A549 (cell line): ENCODE results near the gene CCRL2. TPM values are rescaled to one million over a fixed set of nuclear protein-coding genes. Genes with fewer than 3 reads are reported as not detected.

Source experiments
- ATAC-seq, 2 experiments: fragments of 200-7000 bp in 1 of 2; fragments of >200 bp in 1 of 2; cut with Nextera tagmentation in 1 of 2; cut with Tn5 transposase in 1 of 2; 3 replicates each; pipeline versions ENCODE4 v1.8.0 to v1.9.1; 2018 to 2020; ENCODE audit warnings: mild to moderate bottlenecking in 1 of 2, moderate library complexity in 1 of 2
- CTCF ChIA-PET: fragments of 300-600 bp; sonication (Branson Sonifier 250); formaldehyde crosslinking; extraction: SDS; loops from one replicate; lab custom pipeline; 2021; ENCODE audit warnings: antibody characterized with exemption, inconsistent platforms; lab: Yijun Ruan, JAX
- POLR2A ChIA-PET: fragments of 350-600 bp; formaldehyde crosslinking; extraction: SDS; loops from one replicate; lab custom pipeline; 2021; ENCODE audit warnings: antibody characterized with exemption, inconsistent platforms; lab: Yijun Ruan, JAX
- DNase-seq, 2 experiments: peaks; one replicate each; pipeline versions ENCODE4 v3.0.0 to v3.0.0-alpha.2; 2011 to 2016; ENCODE audit warnings: low read depth in 1 of 2, low spot score in 1 of 2
- FAIRE-seq: peaks from 2 replicates; lab custom pipeline; 2011; peaks lifted over from hg19 to GRCh38; lab: Jason Lieb, UNC
- H3K27ac ChIP-seq, 2 experiments: fragments of >200 bp; sonication (Bioruptor Twin); formaldehyde crosslinking; 3 replicates each; pipeline ENCODE4 v1.5.1; 2016 to 2017
- H3K4me1 ChIP-seq: fragments of >200 bp; sonication (Bioruptor Twin); formaldehyde crosslinking; 3 replicates; pipeline ENCODE4 v1.6.1; 2016
- H3K4me2 ChIP-seq: fragments of >200 bp; sonication (Bioruptor Twin); formaldehyde crosslinking; 3 replicates; pipeline ENCODE4 v1.6.1; 2016
- H3K4me3 ChIP-seq: fragments of >200 bp; sonication (Bioruptor Twin); formaldehyde crosslinking; 3 replicates; pipeline ENCODE4 v1.5.1; 2016
- H3K9me3 ChIP-seq: fragments of >200 bp; sonication (Bioruptor Twin); formaldehyde crosslinking; 3 replicates; pipeline ENCODE4 v1.6.1; 2016
- BHLHE40 ChIP-seq: IDR thresholded peaks from 2 replicates; pipeline ENCODE4 v1.6.1; 2012; ENCODE audit warnings: low read depth, low read length, inconsistent platforms
- CBX2 ChIP-seq: fragments of 200-600 bp; sonication (generic); IDR thresholded peaks from 2 replicates; pipeline ENCODE4 v1.6.1; 2016; ENCODE audit warnings: low read depth, mild to moderate bottlenecking, borderline replicate concordance
- CEBPB ChIP-seq, 2 experiments: fragments of >200 bp in 1 of 2; sonication (Bioruptor Twin) in 1 of 2; formaldehyde crosslinking in 1 of 2; IDR thresholded peaks; 2 replicates each; pipeline ENCODE4 v1.6.1; 2012 to 2016
- CHD4 ChIP-seq: fragments of 200-600 bp; sonication (generic); IDR thresholded peaks from 2 replicates; pipeline ENCODE4 v1.6.1; 2016; ENCODE audit warnings: antibody characterized with exemption, mild to moderate bottlenecking, borderline replicate concordance
- EP300 ChIP-seq, 2 experiments: fragments of >200 bp; sonication (Bioruptor Twin); formaldehyde crosslinking; IDR thresholded peaks; 2 replicates in 1 of 2; 3 replicates in 1 of 2; pipeline ENCODE4 v1.6.1; 2016 to 2017
- ESRRA ChIP-seq: fragments of 150-350 bp; IDR thresholded peaks from 2 replicates; pipeline ENCODE4 v1.6.1; 2014; ENCODE audit warnings: mild to moderate bottlenecking, low read length, borderline replicate concordance
- FOXS1 ChIP-seq: fragments of 250-450 bp; sonication (Bioruptor Pico); IDR thresholded peaks from 2 replicates; pipeline ENCODE4 v1.5.0; 2020; ENCODE audit warnings: mild to moderate bottlenecking, moderate library complexity
- HDAC2 ChIP-seq: fragments of 200-600 bp; sonication (generic); IDR thresholded peaks from 2 replicates; pipeline ENCODE4 v1.6.1; 2016
- HEYL ChIP-seq: fragments of 250-450 bp; sonication (Bioruptor Pico); IDR thresholded peaks from 2 replicates; pipeline ENCODE4 v1.8.0; 2021; ENCODE audit warnings: mild to moderate bottlenecking, moderate library complexity
- JUN ChIP-seq, 2 experiments: fragments of >200 bp; sonication (Bioruptor Twin); formaldehyde crosslinking; IDR thresholded peaks; 2 replicates in 1 of 2; 3 replicates in 1 of 2; pipeline ENCODE4 v1.6.1; 2016 to 2017
- KDM1A ChIP-seq: fragments of 200-600 bp; sonication (generic); IDR thresholded peaks from 2 replicates; pipeline ENCODE4 v1.6.1; 2016; ENCODE audit warnings: low read depth, mild to moderate bottlenecking
- KDM5A ChIP-seq: fragments of 200-600 bp; sonication (generic); IDR thresholded peaks from 2 replicates; pipeline ENCODE4 v1.6.1; 2016; ENCODE audit warnings: antibody characterized with exemption, mild to moderate bottlenecking
- NFE2L2 ChIP-seq: fragments of 150-350 bp; conservative IDR thresholded peaks from 2 replicates; pipeline ENCODE4 v1.6.1; 2014; ENCODE audit warnings: low read length
- PHF8 ChIP-seq: fragments of 200-600 bp; sonication (generic); IDR thresholded peaks from 2 replicates; pipeline ENCODE4 v1.6.1; 2016; ENCODE audit warnings: low read depth, mild to moderate bottlenecking, antibody characterized with exemption, moderate library complexity, borderline replicate concordance
- POLR2AphosphoS2 ChIP-seq: conservative IDR thresholded peaks from 2 replicates; pipeline ENCODE4 v1.6.1; 2012; ENCODE audit warnings: low read length, improper control_type of control experiment, inconsistent platforms
- RAD21 ChIP-seq, 2 experiments: fragments of >200 bp in 1 of 2; sonication (Bioruptor Twin) in 1 of 2; formaldehyde crosslinking in 1 of 2; IDR thresholded peaks in 1 of 2; conservative IDR thresholded peaks in 1 of 2; 2 replicates in 1 of 2; 3 replicates in 1 of 2; pipeline ENCODE4 v1.6.1; 2012 to 2018; ENCODE audit warnings: inconsistent platforms in 1 of 2
- RCOR1 ChIP-seq: fragments of 150-350 bp; IDR thresholded peaks from 2 replicates; pipeline ENCODE4 v1.6.1; 2014; ENCODE audit warnings: antibody characterized with exemption, low read length, low read depth
- REST ChIP-seq: fragments of 200-600 bp; sonication (generic); IDR thresholded peaks from 2 replicates; pipeline ENCODE4 v1.6.1; 2016; ENCODE audit warnings: antibody characterized with exemption, mild to moderate bottlenecking, moderate library complexity
- RFX5 ChIP-seq: fragments of 450-650 bp; IDR thresholded peaks from 2 replicates; pipeline ENCODE4 v1.7.1; 2014; ENCODE audit warnings: antibody characterized with exemption, mild to moderate bottlenecking, moderate library complexity
- RNF2 ChIP-seq: fragments of 200-600 bp; sonication (generic); IDR thresholded peaks from 2 replicates; pipeline ENCODE4 v1.6.1; 2016; ENCODE audit warnings: low read depth, mild to moderate bottlenecking, antibody characterized with exemption, moderate library complexity, borderline replicate concordance
- TFCP2L1 ChIP-seq: fragments of 250-450 bp; sonication (Bioruptor Pico); IDR thresholded peaks from 2 replicates; pipeline ENCODE4 v1.5.0; 2021; ENCODE audit warnings: mild to moderate bottlenecking
- ZC3H11A ChIP-seq: fragments of 450-650 bp; IDR thresholded peaks from 2 replicates; pipeline ENCODE4 v1.6.1; 2014; ENCODE audit warnings: antibody characterized with exemption, mild to moderate bottlenecking
- ZFP36 ChIP-seq: fragments of 450-650 bp; IDR thresholded peaks from 2 replicates; pipeline ENCODE4 v1.6.1; 2014; ENCODE audit warnings: borderline replicate concordance; ENCODE audit not compliant: partially characterized antibody
- WGBS: methylation state at CpG from one replicate; pipeline ENCODE4 v1.1.6; 2017; ENCODE audit errors: missing lambda C conversion rate; 5-methylcytosine and 5-hydroxymethylcytosine counted together
- polyA plus RNA-seq, 4 experiments: library from polyadenylated mRNA; depleted of rRNA in 3 of 4; stranded (reverse); fragments of >200 nt; fragmentation: RNase III in 1 of 4; extraction: RNeasy Plus Mini Kit Qiagen cat#74134 plus additional on column Dnase treatment in 1 of 4; gene quantifications; 2 replicates in 3 of 4; 3 replicates in 1 of 4; pipeline ENCODE4 v1.2.3, GENCODE V29; 2011 to 2017
- TF ChIP-seq, protein P1 (sequence below): fragments of 150-350 bp; IDR thresholded peaks from 2 replicates; pipeline ENCODE4 v1.6.1; 2014; ENCODE audit warnings: low read depth, mild to moderate bottlenecking, low read length
- TF ChIP-seq, protein P2 (sequence below): IDR thresholded peaks from 2 replicates; pipeline ENCODE4 v1.6.1; 2012

CCRL2 gene
- polyA plus RNA-seq, 2 of the 4 experiments (the other 2 are of a cell fraction) = not detected

DNA sequence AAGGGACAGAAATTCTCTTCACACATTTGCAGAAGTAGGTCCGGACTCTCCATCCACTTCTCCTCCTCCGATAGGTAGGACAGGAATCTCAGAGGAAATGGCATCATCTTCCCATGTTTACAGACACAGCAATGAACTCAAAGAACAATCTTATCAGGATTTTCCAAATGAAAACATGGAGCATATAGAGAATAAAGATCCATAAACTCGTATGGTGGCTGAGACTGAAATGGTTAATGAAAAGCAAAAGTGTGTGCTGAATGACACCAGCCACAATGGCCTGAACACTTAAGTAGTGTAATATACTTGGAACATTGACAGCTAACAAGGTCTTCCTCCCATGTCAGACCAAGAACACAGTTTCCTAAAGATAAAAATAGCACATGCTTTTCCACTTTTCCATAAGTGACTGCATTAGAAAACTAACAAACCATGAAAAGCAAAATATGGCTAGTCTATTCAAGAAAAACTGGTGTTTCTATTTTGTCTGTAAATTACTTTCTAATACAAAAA lies 5.8 kb downstream of the CCRL2 start:
- H3K4me1 ChIP-seq = no peaks in the 10 kb centered on the region
- no peak for ATAC-seq
- no peak overlapping the region for H3K27ac ChIP-seq
- H3K4me3 ChIP-seq = no peak overlapping the region
- no peak for FAIRE-seq
- POLR2A ChIA-PET = no interaction called here
- TF ChIP-seq, protein P1, sequence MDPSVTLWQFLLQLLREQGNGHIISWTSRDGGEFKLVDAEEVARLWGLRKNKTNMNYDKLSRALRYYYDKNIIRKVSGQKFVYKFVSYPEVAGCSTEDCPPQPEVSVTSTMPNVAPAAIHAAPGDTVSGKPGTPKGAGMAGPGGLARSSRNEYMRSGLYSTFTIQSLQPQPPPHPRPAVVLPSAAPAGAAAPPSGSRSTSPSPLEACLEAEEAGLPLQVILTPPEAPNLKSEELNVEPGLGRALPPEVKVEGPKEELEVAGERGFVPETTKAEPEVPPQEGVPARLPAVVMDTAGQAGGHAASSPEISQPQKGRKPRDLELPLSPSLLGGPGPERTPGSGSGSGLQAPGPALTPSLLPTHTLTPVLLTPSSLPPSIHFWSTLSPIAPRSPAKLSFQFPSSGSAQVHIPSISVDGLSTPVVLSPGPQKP = no peak
- TF ChIP-seq RNF2 = no peak
- TF ChIP-seq KDM5A = no peak
- no peak for TF ChIP-seq HEYL (CRISPR knock-in tag)
- TF ChIP-seq RAD21 (conservative IDR thresholded peaks at IDR 0.05 in 1 of 2, IDR thresholded peaks at IDR 0.05 in 1 of 2) = no peak
- no peak for TF ChIP-seq TFCP2L1 (CRISPR knock-in tag)
- no peak for TF ChIP-seq RCOR1
- TF ChIP-seq, all 56 proteins: peak for 0
- 55% methylated on average over 3 of the region's 3 CpGs for WGBS
- DNase-seq = no peak
- H3K9me3 ChIP-seq = no peaks in the 10 kb centered on the region
- H3K4me2 ChIP-seq = no peak overlapping the region
- CTCF ChIA-PET = no interaction called here

DNA sequence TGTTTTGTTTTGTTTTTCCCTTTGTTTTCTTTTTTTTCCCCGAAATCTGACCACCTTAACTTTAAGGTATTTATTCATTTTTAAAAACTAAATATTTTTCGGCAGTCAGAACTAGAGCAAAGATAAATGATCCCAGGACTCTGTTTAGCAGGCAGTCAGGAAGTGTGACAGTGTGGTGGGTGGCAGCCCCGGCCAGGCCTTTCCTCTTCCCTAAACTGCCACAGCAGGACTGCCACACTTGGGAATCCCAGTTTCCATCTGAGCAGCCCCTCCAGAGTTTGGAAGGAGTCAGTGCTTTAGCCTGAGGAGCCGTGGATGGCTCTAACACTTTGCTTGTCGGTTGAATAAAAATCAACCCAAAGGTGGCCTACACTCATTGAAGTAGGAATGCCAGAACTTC lies 6.9 kb downstream of the CCRL2 start:
- POLR2A ChIA-PET = no interaction called here
- H3K4me1 ChIP-seq = no peaks in the 10 kb centered on the region
- no peak overlapping the region for H3K4me2 ChIP-seq
- no peak overlapping the region for H3K4me3 ChIP-seq
- ATAC-seq (no peak), FAIRE-seq (no peak), DNase-seq (no peak)
- 61% methylated on average over 5 of the region's 5 CpGs for WGBS
- TF ChIP-seq NFE2L2 = no peak
- no peak for TF ChIP-seq CHD4
- TF ChIP-seq HDAC2 = no peak
- no peak for TF ChIP-seq RFX5
- no peak overlapping the region for H3K27ac ChIP-seq
- H3K9me3 ChIP-seq = no peaks in the 10 kb centered on the region
- CTCF ChIA-PET = interaction anchor here (1.1 kb wide), 1 partner anchor 13 kb away, joined by 3 read pairs; no protein-coding TSS in a partner anchor

DNA sequence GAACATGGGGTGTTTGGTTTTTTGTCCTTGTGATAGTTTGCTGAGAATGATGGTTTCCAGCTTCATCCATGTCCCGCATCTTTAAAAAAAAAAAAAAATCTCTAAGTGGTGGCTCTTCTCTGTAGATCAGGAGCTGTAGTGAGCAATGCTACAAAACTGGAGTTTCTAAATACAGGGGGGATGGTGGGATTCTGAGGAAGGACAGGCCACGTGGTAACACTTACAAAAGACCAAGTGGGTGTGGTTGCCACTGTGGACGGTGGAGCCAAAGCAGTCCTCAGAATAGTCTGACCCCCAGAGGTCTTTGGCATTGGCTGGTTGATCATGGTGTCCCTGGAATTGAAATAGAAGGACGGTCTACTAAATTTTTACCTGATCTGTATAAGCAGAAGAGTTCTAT lies 7.7 kb downstream of the CCRL2 start:
- no peak overlapping the region for H3K4me2 ChIP-seq
- POLR2A ChIA-PET = no interaction called here

More for the DNA sequence above, 7.7 kb downstream of the CCRL2 start:
- ATAC-seq = no peak
- FAIRE-seq = no peak
- DNase-seq = no peak
- CTCF ChIA-PET = interaction anchor here (0.9 to 1.1 kb wide), 2 partner anchors 12 to 44 kb away, joined by 3 read pairs; no protein-coding TSS in a partner anchor
- Histone ChIP-seq H3K4me3 (no peak overlapping the region), H3K4me1 (no peaks in the 10 kb centered on the region), H3K9me3 (no peaks in the 10 kb centered on the region), H3K27ac (no peak overlapping the region)
- WGBS = 59% methylated on average over 4 of the region's 4 CpGs
- no peak for TF ChIP-seq POLR2AphosphoS2
- no peak for TF ChIP-seq CBX2
- TF ChIP-seq FOXS1 (CRISPR knock-in tag) = no peak
- TF ChIP-seq PHF8 = no peak
- no peak for TF ChIP-seq RNF2
- TF ChIP-seq, protein P2, sequence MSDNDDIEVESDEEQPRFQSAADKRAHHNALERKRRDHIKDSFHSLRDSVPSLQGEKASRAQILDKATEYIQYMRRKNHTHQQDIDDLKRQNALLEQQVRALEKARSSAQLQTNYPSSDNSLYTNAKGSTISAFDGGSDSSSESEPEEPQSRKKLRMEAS = no peak
- no peak for TF ChIP-seq KDM1A
- TF ChIP-seq ZC3H11A = no peak
- TF ChIP-seq RCOR1 = no peak
- no peak for TF ChIP-seq BHLHE40
- no peak for TF ChIP-seq CHD4
- TF ChIP-seq REST = no peak
- no peak for TF ChIP-seq JUN (IDR thresholded peaks at IDR 0.05)
- TF ChIP-seq CEBPB (IDR thresholded peaks at IDR 0.05) = no peak
- no peak for TF ChIP-seq EP300 (IDR thresholded peaks at IDR 0.05)
- no peak for TF ChIP-seq ESRRA
- no peak for TF ChIP-seq ZFP36
